ENCODE data around the gene CEP55. TPM values are rescaled to one million over a fixed set of nuclear protein-coding genes. Genes with fewer than 3 reads are reported as not detected.

Gene CEP55
- total RNA-seq, 1 donor from 2014 or later, result 6.0 TPM

DNA sequence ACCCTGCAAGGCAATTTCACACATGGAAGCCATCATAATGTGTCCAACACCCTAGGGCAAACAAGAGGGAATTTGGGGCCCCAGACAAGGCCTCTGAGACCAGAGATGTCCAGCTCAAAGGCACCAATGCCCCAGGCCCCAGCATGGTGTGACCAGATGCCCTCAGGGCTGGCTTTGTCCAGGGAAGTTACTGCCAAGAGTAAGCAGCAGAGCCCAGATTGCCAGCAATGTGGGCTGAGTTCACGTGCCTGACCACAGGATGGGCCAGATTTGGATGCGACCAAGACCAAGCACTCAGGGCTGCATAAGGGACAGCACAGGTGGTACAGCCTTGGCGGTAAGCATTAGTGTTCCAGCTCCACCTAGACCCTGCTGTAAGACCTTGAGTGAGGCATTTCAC is 27.0 kb upstream of the CEP55 start:
- no peak overlapping the region for H3K4me3 Mint-ChIP-seq (ENCODE audit: unreplicated experiment)
- peaks cover 2% of the 10 kb centered on the region for H3K27me3 Mint-ChIP-seq (ENCODE audit: unreplicated experiment)
- TF ChIP-seq CTCF (IDR thresholded peaks at IDR 0.05; ENCODE audit: partially characterized antibody, unreplicated experiment), result no peak
- no peak overlapping the region for H3K27ac Mint-ChIP-seq (ENCODE audit: unreplicated experiment)
- no peak for DNase-seq
- no peaks in the 10 kb centered on the region for H3K4me1 Mint-ChIP-seq (ENCODE audit: low read depth, unreplicated experiment)
- no peaks in the 10 kb centered on the region for H3K36me3 Mint-ChIP-seq (ENCODE audit: unreplicated experiment)
- no peaks in the 10 kb centered on the region for H3K9me3 Mint-ChIP-seq (ENCODE audit: unreplicated experiment)

DNA sequence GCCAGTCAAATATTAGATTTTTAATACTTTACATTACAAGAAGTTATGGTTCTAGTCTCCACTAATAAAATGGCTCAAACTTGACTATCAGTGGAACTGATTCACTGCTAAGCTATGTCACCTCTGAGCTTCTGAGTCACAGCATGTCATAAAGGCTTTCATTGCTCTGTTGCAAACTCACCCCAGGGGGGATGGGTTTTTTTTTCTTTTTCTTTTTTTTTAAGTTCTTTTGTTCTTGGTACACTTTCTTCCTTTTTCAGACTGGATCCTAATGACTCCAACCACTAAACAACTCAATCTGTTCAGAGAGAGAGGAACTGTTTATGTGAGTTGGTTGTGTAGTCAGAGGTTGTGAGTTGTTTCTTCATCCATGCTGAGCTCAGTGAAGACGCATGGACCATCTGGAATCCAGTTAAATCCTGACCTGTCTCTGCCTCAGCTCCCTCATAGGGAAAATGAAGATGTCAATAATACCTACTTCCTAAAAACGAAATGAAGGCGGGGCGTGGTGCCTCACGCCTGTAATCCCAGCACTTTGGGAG is 25.2 kb upstream of the CEP55 start:
- no peaks in the 10 kb centered on the region for H3K4me1 Mint-ChIP-seq (ENCODE audit: low read depth, unreplicated experiment)
- H3K9me3 Mint-ChIP-seq (ENCODE audit: unreplicated experiment), result no peaks in the 10 kb centered on the region
- no peak for DNase-seq
- peak overlapping the region; percentile 43 for H3K27ac Mint-ChIP-seq (ENCODE audit: unreplicated experiment)
- no peak for TF ChIP-seq CTCF (IDR thresholded peaks at IDR 0.05; ENCODE audit: partially characterized antibody, unreplicated experiment)
- no peaks in the 10 kb centered on the region for H3K36me3 Mint-ChIP-seq (ENCODE audit: unreplicated experiment)
- no peaks in the 10 kb centered on the region for H3K27me3 Mint-ChIP-seq (ENCODE audit: unreplicated experiment)
- H3K4me3 Mint-ChIP-seq (ENCODE audit: unreplicated experiment), result no peak overlapping the region

DNA sequence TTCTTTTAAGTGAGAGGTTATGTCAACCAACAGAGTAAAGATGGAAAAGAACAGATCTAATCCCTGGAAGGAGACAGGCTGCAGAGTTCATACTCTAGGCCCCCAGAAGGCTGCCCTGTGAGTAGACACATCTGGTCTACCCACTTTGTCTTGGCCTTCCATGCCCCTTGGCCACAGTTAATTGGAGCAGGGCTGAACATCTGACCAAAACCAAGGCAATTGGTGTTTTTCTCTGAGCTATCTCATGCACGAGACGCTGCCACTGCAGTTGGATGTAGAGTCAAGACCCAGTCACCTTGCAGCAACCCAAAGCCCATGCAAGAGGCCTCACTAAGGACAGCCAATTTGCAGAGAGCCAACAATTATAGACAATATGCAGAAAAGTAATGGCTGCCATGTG is 23.3 kb upstream of the CEP55 start:
- H3K36me3 Mint-ChIP-seq (ENCODE audit: unreplicated experiment), result no peaks in the 10 kb centered on the region
- no peaks in the 10 kb centered on the region for H3K27me3 Mint-ChIP-seq (ENCODE audit: unreplicated experiment)
- H3K9me3 Mint-ChIP-seq (ENCODE audit: unreplicated experiment), result no peaks in the 10 kb centered on the region
- no peak overlapping the region for H3K27ac Mint-ChIP-seq (ENCODE audit: unreplicated experiment)
- H3K4me3 Mint-ChIP-seq (ENCODE audit: unreplicated experiment), result no peak overlapping the region
- TF ChIP-seq CTCF (IDR thresholded peaks at IDR 0.05; ENCODE audit: partially characterized antibody, unreplicated experiment), result no peak
- DNase-seq, result no peak
- no peaks in the 10 kb centered on the region for H3K4me1 Mint-ChIP-seq (ENCODE audit: low read depth, unreplicated experiment)

DNA sequence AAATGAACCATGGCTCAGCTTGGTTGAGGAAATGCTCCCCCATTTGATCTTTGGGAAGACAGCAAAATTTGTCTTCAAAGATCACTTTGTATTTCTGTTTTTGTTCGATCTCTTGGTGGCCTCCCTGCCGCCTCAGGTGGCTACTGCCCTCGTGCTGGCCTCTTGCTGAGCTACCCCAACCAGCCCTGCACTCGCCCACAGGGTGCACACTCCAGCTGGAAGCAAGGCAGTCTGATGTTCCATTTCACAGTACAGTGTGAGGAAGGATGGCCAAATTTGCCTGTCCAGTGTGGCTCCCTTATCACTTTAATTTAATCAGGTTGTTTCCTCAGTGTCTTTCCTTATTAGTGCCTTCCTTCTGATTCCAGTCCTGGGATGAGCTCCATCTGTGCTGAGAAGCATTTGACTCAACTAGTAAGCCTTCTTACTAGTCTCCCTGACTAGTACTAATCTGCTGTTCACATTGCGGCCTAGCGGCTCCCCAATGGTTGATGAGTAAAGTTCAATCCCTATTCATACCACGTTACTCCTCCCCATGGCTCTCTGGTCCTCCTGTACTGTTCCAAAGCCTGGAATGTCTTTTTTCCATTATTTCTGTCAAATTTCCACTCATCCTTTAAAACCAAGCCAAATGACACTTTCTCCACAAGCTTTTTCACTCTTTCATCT is 22.5 kb upstream of the CEP55 start:
- no peak overlapping the region for H3K27ac Mint-ChIP-seq (ENCODE audit: unreplicated experiment)
- H3K4me1 Mint-ChIP-seq (ENCODE audit: low read depth, unreplicated experiment), result no peaks in the 10 kb centered on the region

More for the DNA sequence above, 22.5 kb upstream of the CEP55 start:
- H3K36me3 Mint-ChIP-seq (ENCODE audit: unreplicated experiment), result no peaks in the 10 kb centered on the region
- no peak overlapping the region for H3K4me3 Mint-ChIP-seq (ENCODE audit: unreplicated experiment)
- no peak for TF ChIP-seq CTCF (IDR thresholded peaks at IDR 0.05; ENCODE audit: partially characterized antibody, unreplicated experiment)
- no peaks in the 10 kb centered on the region for H3K9me3 Mint-ChIP-seq (ENCODE audit: unreplicated experiment)
- H3K27me3 Mint-ChIP-seq (ENCODE audit: unreplicated experiment), result no peaks in the 10 kb centered on the region
- no peak for DNase-seq
